ENCODE data around the gene ENG.

GRCh38 chr9:127874301-127875221 is 20.1 kb upstream of the ENG start:
- TF ChIP-seq POLR2AphosphoS5 (IDR thresholded peaks at IDR 0.05; ENCODE audit: low read depth, low read length) (no peak), CTCF (IDR thresholded peaks at IDR 0.05) (no peak), TCF7L2 (IDR thresholded peaks at IDR 0.05; ENCODE audit: low read depth, low read length) (no peak)
